CD14-positive monocyte (primary cell): Measurements from ENCODE around the gene SDK1. TPM values are rescaled to one million over a fixed set of nuclear protein-coding genes. Genes with fewer than 3 reads are reported as not detected.

Experiments
- DNase-seq, 3 donors: peaks; one replicate each; pipeline ENCODE4 v3.0.0-alpha.2; 2011 to 2022
- H2AFZ ChIP-seq: 2 replicates; pipeline ENCODE4 v1.6.0; 2012; ENCODE audit warnings: mild to moderate bottlenecking, low read depth, low read length, inconsistent platforms; ENCODE audit not compliant: insufficient read depth, poor library complexity, severe bottlenecking
- H3K27ac ChIP-seq, 2 donors: 1 replicate in 1 of 2; 2 replicates in 1 of 2; pipeline ENCODE4 v1.5.1; 2012 to 2013; ENCODE audit warnings: low read length in 2 of 2, control low read depth in 1 of 2, inconsistent platforms in 1 of 2, low read depth in 1 of 2, mild to moderate bottlenecking in 1 of 2
- H3K27me3 ChIP-seq, 2 donors: one replicate each; pipeline versions ENCODE4 v1.6.0 to v1.6.1; 2011 to 2013; ENCODE audit warnings: low read length in 2 of 2; ENCODE audit not compliant: control insufficient read depth in 2 of 2, insufficient read depth in 2 of 2
- H3K36me3 ChIP-seq, 2 donors: replicated peaks in 1 of 2; 1 replicate in 1 of 2; 2 replicates in 1 of 2; pipeline versions ENCODE4 v1.5.1 to v1.6.1; 2012 to 2013; ENCODE audit warnings: low read length in 2 of 2, control low read depth in 1 of 2, inconsistent platforms in 1 of 2, mild to moderate bottlenecking in 1 of 2; ENCODE audit not compliant: insufficient read depth in 2 of 2, control insufficient read depth in 1 of 2
- H3K4me1 ChIP-seq, 2 donors: 1 replicate in 1 of 2; 2 replicates in 1 of 2; pipeline versions ENCODE4 v1.5.1 to v1.6.1; 2012 to 2013; ENCODE audit warnings: low read length in 2 of 2, control low read depth in 1 of 2, inconsistent platforms in 1 of 2, mild to moderate bottlenecking in 1 of 2, moderate library complexity in 1 of 2; ENCODE audit not compliant: insufficient read depth in 2 of 2, control insufficient read depth in 1 of 2
- H3K4me2 ChIP-seq: replicated peaks from 2 replicates; pipeline ENCODE3; 2012; ENCODE audit warnings: low read length, moderate library complexity, mild to moderate bottlenecking; ENCODE audit not compliant: poor library complexity, severe bottlenecking; ENCODE audit errors: extremely low read depth
- H3K4me3 ChIP-seq, 3 experiments: fragments of 200-600 bp in 1 of 3; sonication (generic) in 1 of 3; replicated peaks in 1 of 3; 1 replicate in 2 of 3; 2 replicates in 1 of 3; pipeline ENCODE4 v1.5.1; 2011 to 2013; ENCODE audit warnings: low read length in 3 of 3, mild to moderate bottlenecking in 3 of 3, control low read depth in 2 of 3, low read depth in 2 of 3, inconsistent platforms in 1 of 3, moderate library complexity in 1 of 3
- H3K79me2 ChIP-seq: 2 replicates; pipeline ENCODE4 v1.6.0; 2012; ENCODE audit warnings: mild to moderate bottlenecking, control low read depth, inconsistent platforms, low read length, moderate library complexity; ENCODE audit not compliant: insufficient read depth
- H3K9ac ChIP-seq: 2 replicates; pipeline ENCODE4 v1.6.0; 2017; ENCODE audit warnings: low read length, mild to moderate bottlenecking; ENCODE audit not compliant: insufficient read depth, poor library complexity, severe bottlenecking
- H3K9me3 ChIP-seq, 2 donors: replicated peaks in 1 of 2; 1 replicate in 1 of 2; 2 replicates in 1 of 2; pipeline versions ENCODE4 v1.5.1 to v1.6.1; 2012 to 2013; ENCODE audit warnings: low read length in 2 of 2, control low read depth in 1 of 2; ENCODE audit not compliant: control insufficient read depth in 1 of 2, insufficient read depth in 1 of 2
- H4K20me1 ChIP-seq: 2 replicates; pipeline ENCODE4 v1.6.0; 2012; ENCODE audit warnings: mild to moderate bottlenecking, low read length, control low read depth, moderate library complexity; ENCODE audit not compliant: insufficient read depth
- H3K27ac Mint-ChIP-seq, 7 donors: one replicate each; pipeline ENCODE4 v1.8.0; 2020; ENCODE audit warnings: mild to moderate bottlenecking in 7 of 7, mixed read lengths in 7 of 7, moderate library complexity in 6 of 7, inconsistent platforms in 2 of 7
- H3K27me3 Mint-ChIP-seq, 3 donors: one replicate each; pipeline ENCODE4 v1.8.0; 2021 to 2022; ENCODE audit warnings: low read depth in 3 of 3, mild to moderate bottlenecking in 3 of 3, mixed read lengths in 3 of 3, moderate library complexity in 3 of 3, inconsistent platforms in 1 of 3
- H3K36me3 Mint-ChIP-seq, 2 donors: one replicate each; pipeline ENCODE4 v1.8.0; 2020; ENCODE audit warnings: mixed read lengths in 2 of 2, inconsistent platforms in 1 of 2, mild to moderate bottlenecking in 1 of 2
- H3K4me1 Mint-ChIP-seq: one replicate; pipeline ENCODE4 v1.8.0; 2020; ENCODE audit warnings: mild to moderate bottlenecking, mixed read lengths
- H3K4me3 Mint-ChIP-seq, 2 donors: one replicate each; pipeline ENCODE4 v1.8.0; 2020; ENCODE audit warnings: mild to moderate bottlenecking in 2 of 2, mixed read lengths in 2 of 2, moderate library complexity in 1 of 2
- H3K9me3 Mint-ChIP-seq, 7 donors: one replicate each; pipeline ENCODE4 v1.8.0; 2020 to 2022; ENCODE audit warnings: mixed read lengths in 7 of 7, mild to moderate bottlenecking in 6 of 7, moderate library complexity in 6 of 7, inconsistent platforms in 2 of 7
- CTCF ChIP-seq: fragments of 200-600 bp; IDR thresholded peaks from one replicate; pipeline ENCODE4 v1.8.0; 2022; ENCODE audit warnings: antibody characterized with exemption, mild to moderate bottlenecking
- WGBS: methylation state at CpG from one replicate; pipeline ENCODE4 v1.1.5; 2013; ENCODE audit warnings: missing lambda C conversion rate; ENCODE audit not compliant: insufficient coverage; 5-methylcytosine and 5-hydroxymethylcytosine counted together
- intact Hi-C, 2 donors: fragments of 100-400 bp; cut with micrococcal nuclease; formaldehyde crosslinking; loops; one replicate each; pipeline versions ENCODE4 v1.15.0 to v1.15.1; 2023
- polyA plus RNA-seq, 3 donors: library from polyadenylated mRNA; depleted of rRNA in 1 of 3; unstranded in 2 of 3; stranded (reverse) in 1 of 3; fragments of 300-500 nt in 2 of 3; fragments of >200 nt in 1 of 3; fragmentation: Illumina TruSeq in 2 of 3; gene quantifications; 1 replicate in 2 of 3; 2 replicates in 1 of 3; pipeline ENCODE4 v1.2.3, GENCODE V29; 2012 to 2021

Gene SDK1
- polyA plus RNA-seq, 3 donors: 0.01 TPM; not detected in 2

GRCh38 chr7:3974329-3974728 lies 673.3 kb downstream of the SDK1 start:
- DNase-seq: no peak
- H3K36me3 ChIP-seq: no peaks in the 10 kb centered on the region
- no peak overlapping the region for H3K4me3 Mint-ChIP-seq
- peaks cover 10 to 40% (median 29%) of the 10 kb centered on the region in 7 donors for H3K9me3 Mint-ChIP-seq
- H3K9me3 ChIP-seq: peaks cover 17 to 46% of the 10 kb centered on the region in 2 donors
- no peak overlapping the region for H3K4me3 ChIP-seq
- no peaks in the 10 kb centered on the region for H3K36me3 Mint-ChIP-seq
- H3K27me3 Mint-ChIP-seq: peaks cover 0 to 2% (median 0%) of the 10 kb centered on the region in 3 donors
- no peak overlapping the region for H3K9ac ChIP-seq
- intact Hi-C loops: no loop called here
- 95% methylated on average over 16 of the region's 19 CpGs for WGBS
- H3K4me1 ChIP-seq: no peaks in the 10 kb centered on the region
- no peak overlapping the region for H3K27ac ChIP-seq
- no peak overlapping the region for H2AFZ ChIP-seq
- no peak overlapping the region for H3K27ac Mint-ChIP-seq
- no peaks in the 10 kb centered on the region for H3K27me3 ChIP-seq
- no peak overlapping the region for H3K4me2 ChIP-seq
- TF ChIP-seq CTCF: no peak
- H3K79me2 ChIP-seq: no peaks in the 10 kb centered on the region
- H3K4me1 Mint-ChIP-seq: no peaks in the 10 kb centered on the region
- no peaks in the 10 kb centered on the region for H4K20me1 ChIP-seq

GRCh38 chr7:3975371-3975770 lies 674.3 kb downstream of the SDK1 start:
- Histone ChIP-seq H3K27me3 (no peaks in the 10 kb centered on the region), H4K20me1 (no peaks in the 10 kb centered on the region), H3K4me1 (no peaks in the 10 kb centered on the region), H3K27ac (no peak overlapping the region), H3K4me2 (no peak overlapping the region), H3K79me2 (no peaks in the 10 kb centered on the region), H2AFZ (no peak overlapping the region), H3K4me3 (no peak overlapping the region), H3K36me3 (no peaks in the 10 kb centered on the region), H3K9ac (no peak overlapping the region), H3K9me3 (peaks cover 17 to 46% of the 10 kb centered on the region in 2 donors)
- no peak for TF ChIP-seq CTCF
- Mint-ChIP-seq H3K27ac (no peak overlapping the region), H3K9me3 (peaks cover 10 to 45% (median 29%) of the 10 kb centered on the region in 7 donors), H3K4me3 (no peak overlapping the region), H3K36me3 (no peaks in the 10 kb centered on the region), H3K27me3 (peaks cover 0 to 2% (median 0%) of the 10 kb centered on the region in 3 donors), H3K4me1 (no peaks in the 10 kb centered on the region)
- DNase-seq: no peak
- 70% methylated on average over 2 of the region's 6 CpGs for WGBS
- intact Hi-C loops: no loop called here
